Raji (cell line): Measurements from ENCODE around the gene CARD11.
A peak's percentile ranks its signal among the peaks of the same experiment; 100 is the strongest.

Source experiments
- POLR2A ChIP-seq: IDR thresholded peaks from 2 replicates; pipeline ENCODE4 v1.6.1; 2011; ENCODE audit warnings: low read depth, low read length, control low read depth; ENCODE audit not compliant: insufficient read depth

CARD11 gene

GRCh38 chr7:2887816-2888215, 155.9 kb downstream of the CARD11 start:
- no peak for TF ChIP-seq POLR2A

- TF ChIP-seq POLR2A: no peak
These were observed 156.8 kb downstream of the CARD11 start for GRCh38 chr7:2886900-2887299.

- TF ChIP-seq POLR2A: no peak
These were observed 157.3 kb downstream of the CARD11 start for GRCh38 chr7:2886391-2886790.

- TF ChIP-seq POLR2A: no peak
These were observed 159.5 kb downstream of the CARD11 start for GRCh38 chr7:2884161-2884560.

GRCh38 chr7:2883101-2883500, 160.6 kb downstream of the CARD11 start:
- TF ChIP-seq POLR2A: no peak

GRCh38 chr7:2882111-2882510, 161.6 kb downstream of the CARD11 start:
- no peak for TF ChIP-seq POLR2A

- no peak for TF ChIP-seq POLR2A
These were observed 162.7 kb downstream of the CARD11 start for GRCh38 chr7:2880874-2881533.

- TF ChIP-seq POLR2A: no peak
These were observed 163.6 kb downstream of the CARD11 start for GRCh38 chr7:2880051-2880450.

- no peak for TF ChIP-seq POLR2A
These were observed 164.3 kb downstream of the CARD11 start for GRCh38 chr7:2879354-2879753.

GRCh38 chr7:2878306-2878705, 165.4 kb downstream of the CARD11 start:
- TF ChIP-seq POLR2A: no peak

GRCh38 chr7:2876031-2876731, 167.5 kb downstream of the CARD11 start:
- no peak for TF ChIP-seq POLR2A

GRCh38 chr7:2873686-2874551, 169.7 kb downstream of the CARD11 start:
- TF ChIP-seq POLR2A: peak; percentile 63; the same call in 1 of the 2 replicates

- TF ChIP-seq POLR2A: no peak
These were observed 170.5 kb downstream of the CARD11 start for GRCh38 chr7:2873146-2873545.

- no peak for TF ChIP-seq POLR2A
These were observed 171.3 kb downstream of the CARD11 start for GRCh38 chr7:2872296-2872874.

GRCh38 chr7:2870471-2870931, 173.2 kb downstream of the CARD11 start:
- no peak for TF ChIP-seq POLR2A
